KOPT-K1 (cell line): ENCODE results near the gene CAPN1.
"Not testable (repeated sequence)": the region's sequence is repeated elsewhere in the genome, so short reads cannot be mapped to it uniquely, and the experiment has no call there.

Experiments used
- H3K27ac ChIP-seq: fragments of 200-600 bp; sonication (generic); 2 replicates; pipeline ENCODE4 v1.5.1; 2016; ENCODE audit warnings: antibody characterized with exemption, mild to moderate bottlenecking, low read depth, low read length; ENCODE audit not compliant: poor library complexity, severe bottlenecking
- H3K36me3 ChIP-seq: fragments of 200-600 bp; sonication (generic); 2 replicates; pipeline ENCODE4 v1.5.1; 2017; ENCODE audit warnings: antibody characterized with exemption, mild to moderate bottlenecking, low read length, moderate library complexity; ENCODE audit not compliant: insufficient read depth
- H3K9me3 ChIP-seq: fragments of 200-600 bp; sonication (generic); 2 replicates; pipeline ENCODE4 v1.5.1; 2017; ENCODE audit warnings: antibody characterized with exemption, low read length, mild to moderate bottlenecking; ENCODE audit not compliant: insufficient read depth, poor library complexity, severe bottlenecking

Gene CAPN1

DNA sequence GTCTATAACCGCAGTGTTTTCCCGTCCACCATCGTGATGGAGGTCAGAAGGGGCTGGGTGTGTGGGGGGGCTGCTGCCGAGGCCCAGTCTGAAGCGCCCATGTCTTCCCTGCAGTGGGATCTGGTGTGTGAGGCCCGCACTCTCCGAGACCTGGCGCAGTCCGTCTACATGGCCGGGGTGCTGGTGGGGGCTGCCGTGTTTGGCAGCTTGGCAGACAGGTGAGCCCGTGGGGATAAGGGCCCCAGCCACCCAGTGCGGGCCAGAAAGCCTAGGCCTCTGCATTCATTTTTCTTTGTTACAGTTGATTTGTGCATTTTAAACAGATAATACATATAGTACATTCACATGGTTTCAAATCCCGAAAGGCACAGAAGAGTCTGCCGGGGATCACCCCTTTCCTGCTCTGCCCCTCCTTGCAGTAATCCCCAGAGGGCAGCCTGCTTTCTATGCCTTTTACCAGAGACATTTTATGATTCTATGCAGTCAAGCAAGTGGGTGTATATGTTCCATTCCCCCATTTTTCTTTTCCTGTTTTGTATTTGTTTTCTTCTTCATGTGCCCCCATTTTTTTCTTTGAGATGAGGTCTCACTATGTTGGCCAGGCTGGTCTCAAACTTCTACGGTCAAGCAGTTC, 32.6 kb downstream of the CAPN1 start:
- peaks cover 25% of the 10 kb centered on the region; the same call in 1 of the 2 replicates for H3K36me3 ChIP-seq
- H3K27ac ChIP-seq = no peak overlapping the region
- no peaks in the 10 kb centered on the region for H3K9me3 ChIP-seq

DNA sequence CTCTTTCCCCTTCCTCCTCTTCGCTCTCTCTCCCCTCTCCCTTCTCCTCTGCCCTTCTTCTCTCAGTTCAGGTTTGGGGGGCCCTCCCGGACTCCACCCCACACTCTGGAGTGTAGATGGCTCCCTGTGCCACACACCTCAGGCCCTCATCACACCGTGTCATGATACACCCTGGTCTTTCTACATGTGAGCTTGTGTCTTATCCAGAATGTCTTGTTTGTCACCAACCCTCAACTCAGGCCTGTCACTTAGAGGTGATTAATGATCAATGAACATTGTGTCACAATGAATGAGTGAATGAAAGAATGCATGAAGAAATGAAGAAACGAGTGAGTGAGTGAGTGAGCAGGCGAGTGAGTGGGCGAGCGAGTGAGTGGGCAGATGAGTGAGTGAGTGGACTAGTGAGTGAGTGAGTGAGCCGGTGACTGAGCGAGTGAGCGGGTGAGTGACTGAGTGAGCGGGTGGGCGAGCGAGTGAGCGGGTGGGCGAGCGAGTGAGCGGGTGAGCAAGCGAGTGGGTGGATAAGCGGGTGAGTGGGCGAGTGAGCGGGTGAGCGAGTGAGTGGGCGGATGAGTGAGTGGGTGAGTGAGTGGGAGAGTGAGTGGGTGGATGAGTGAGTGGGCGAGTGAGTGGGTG, 33.8 kb downstream of the CAPN1 start:
- peaks cover 12% of the 10 kb centered on the region; the same call in 1 of the 2 replicates for H3K36me3 ChIP-seq
- H3K9me3 ChIP-seq = no peaks in the 10 kb centered on the region
- H3K27ac ChIP-seq = no peak overlapping the region

GRCh38 chr11:65216830-65217229, 35.1 kb downstream of the CAPN1 start:
- no peaks in the 10 kb centered on the region for H3K9me3 ChIP-seq
- peaks cover 4% of the 10 kb centered on the region; the same call in 1 of the 2 replicates for H3K36me3 ChIP-seq
- H3K27ac ChIP-seq = no peak overlapping the region

GRCh38 chr11:65217441-65218423, 36.0 kb downstream of the CAPN1 start:
- Histone ChIP-seq H3K9me3 (no peaks in the 10 kb centered on the region), H3K27ac (no peak overlapping the region), H3K36me3 (no peaks in the 10 kb centered on the region)

GRCh38 chr11:65218446-65218845, 36.7 kb downstream of the CAPN1 start:
- no peak overlapping the region for H3K27ac ChIP-seq
- H3K9me3 ChIP-seq = no peaks in the 10 kb centered on the region
- H3K36me3 ChIP-seq = no peaks in the 10 kb centered on the region

DNA sequence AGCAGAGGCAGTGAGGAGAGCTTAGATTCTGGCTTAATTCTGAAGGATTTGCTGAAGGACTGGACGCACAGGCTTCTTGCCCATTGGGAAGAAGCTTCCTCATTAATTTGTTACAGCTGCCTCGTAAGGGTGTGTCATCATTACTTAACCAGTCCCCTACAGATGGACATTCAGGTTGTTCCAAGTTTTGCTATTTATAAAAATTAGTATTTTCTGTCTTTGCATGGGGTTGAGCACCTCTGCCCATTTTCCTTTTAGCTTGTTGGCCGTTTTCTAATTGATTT, 38.1 kb downstream of the CAPN1 start:
- H3K9me3 ChIP-seq = no peaks in the 10 kb centered on the region
- H3K27ac ChIP-seq = no peak overlapping the region
- H3K36me3 ChIP-seq = no peaks in the 10 kb centered on the region

- H3K36me3 ChIP-seq = no peaks in the 10 kb centered on the region
- H3K9me3 ChIP-seq = no peaks in the 10 kb centered on the region
- no peak overlapping the region for H3K27ac ChIP-seq
Observed at GRCh38 chr11:65221026-65221425, 39.3 kb downstream of the CAPN1 start.

GRCh38 chr11:65223011-65223410, 41.3 kb downstream of the CAPN1 start:
- H3K27ac ChIP-seq = no peak overlapping the region
- H3K36me3 ChIP-seq = no peaks in the 10 kb centered on the region
- H3K9me3 ChIP-seq = no peaks in the 10 kb centered on the region

DNA sequence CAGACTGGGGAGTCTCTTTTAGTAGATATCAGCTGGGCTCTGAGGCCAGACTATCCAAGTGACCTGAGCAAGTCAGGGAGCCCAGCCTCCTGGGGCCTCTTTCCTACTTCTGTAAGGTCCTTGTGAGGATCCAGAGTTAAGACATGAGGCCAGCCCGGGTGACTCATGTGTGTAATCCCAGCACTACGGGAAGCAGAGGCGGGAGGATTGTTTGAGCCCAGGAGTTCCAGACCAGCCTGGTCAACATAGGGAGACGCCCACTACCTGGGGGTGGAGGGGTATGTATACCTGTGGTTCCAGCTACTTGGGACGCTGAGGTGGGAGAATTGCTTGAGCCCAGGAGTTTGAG, 43.2 kb downstream of the CAPN1 start:
- no peak overlapping the region for H3K27ac ChIP-seq
- H3K36me3 ChIP-seq = no peaks in the 10 kb centered on the region
- no peaks in the 10 kb centered on the region for H3K9me3 ChIP-seq

- Histone ChIP-seq H3K27ac (no peak overlapping the region), H3K9me3 (no peaks in the 10 kb centered on the region), H3K36me3 (no peaks in the 10 kb centered on the region)
Observed at GRCh38 chr11:65225279-65226102, 43.8 kb downstream of the CAPN1 start.

DNA sequence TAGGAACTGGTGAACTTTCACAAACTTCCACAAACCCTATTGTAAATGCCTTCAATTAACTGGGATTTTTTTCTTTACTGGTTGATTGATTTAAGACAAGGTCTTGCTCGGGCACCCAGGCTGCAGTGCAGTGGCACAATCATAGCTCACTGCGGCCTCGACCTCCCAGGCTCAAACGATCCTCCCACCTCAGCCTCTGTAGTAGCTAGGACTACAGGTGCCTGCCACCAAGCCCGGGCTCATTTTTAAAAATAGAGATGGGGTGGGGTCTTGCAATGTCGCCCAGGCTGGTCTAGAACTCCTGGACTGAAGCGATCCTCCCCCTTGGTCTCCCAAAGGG, 44.3 kb downstream of the CAPN1 start:
- Histone ChIP-seq H3K9me3 (no peaks in the 10 kb centered on the region), H3K27ac (no peak overlapping the region), H3K36me3 (no peaks in the 10 kb centered on the region)

DNA sequence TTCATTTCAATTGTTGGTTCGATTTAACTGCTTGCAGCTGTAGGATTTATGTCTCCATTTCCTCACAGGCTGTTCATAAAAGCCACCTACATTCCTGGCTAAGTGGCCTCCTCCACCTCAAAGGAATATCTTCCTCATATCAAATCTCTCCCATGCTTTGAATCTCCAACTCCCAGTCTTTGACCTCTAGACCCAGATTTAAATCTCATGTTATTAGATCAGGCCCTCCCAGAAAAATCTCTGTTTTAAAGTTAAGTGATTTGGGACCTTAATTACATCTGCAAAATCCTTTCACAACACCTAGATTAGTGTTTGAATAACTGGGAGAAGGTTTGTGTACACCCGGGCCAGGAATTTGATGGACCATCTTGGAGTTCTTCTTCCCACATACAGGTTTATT, 46.2 kb downstream of the CAPN1 start:
- Histone ChIP-seq H3K27ac (no peak overlapping the region), H3K9me3 (no peaks in the 10 kb centered on the region), H3K36me3 (no peaks in the 10 kb centered on the region)

GRCh38 chr11:65236194-65237059, 54.7 kb downstream of the CAPN1 start:
- Histone ChIP-seq H3K9me3 (no peaks in the 10 kb centered on the region), H3K36me3 (no peaks in the 10 kb centered on the region), H3K27ac (no peak overlapping the region)

DNA sequence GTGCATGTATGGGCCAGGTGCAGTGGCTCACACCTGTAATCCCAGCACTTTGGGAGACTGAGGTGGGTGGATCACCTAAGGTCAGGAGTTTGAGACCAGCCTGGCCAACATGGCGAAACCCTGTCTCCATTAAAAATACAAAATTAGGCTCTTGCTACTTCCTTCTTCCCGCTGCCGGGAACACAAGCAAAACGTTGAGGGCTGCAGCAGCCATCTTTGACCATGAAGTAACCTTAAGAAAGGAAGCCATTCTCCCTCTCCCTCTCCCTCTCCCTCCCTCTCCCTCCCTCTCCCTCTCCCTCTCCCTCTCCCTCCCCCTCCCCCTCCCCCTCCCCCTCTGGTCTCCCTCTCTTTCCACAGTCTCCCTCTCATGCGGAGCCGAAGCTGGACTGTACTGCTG, 56.6 kb downstream of the CAPN1 start:
- H3K36me3 ChIP-seq, H3K27ac ChIP-seq: not testable (repeated sequence)
- peaks cover 11% of the 10 kb centered on the region for H3K9me3 ChIP-seq
